Middle frontal gyrus (tissue), 1 donor: ENCODE measurements around the gene OPCML.

Experiments
- DNase-seq: peaks from one replicate; pipeline ENCODE4 v3.0.0-alpha.2; 2015; ENCODE audit warnings: low spot score; ENCODE audit errors: extremely low spot score

Gene OPCML

GRCh38 chr11:133041928-133042882, 490.1 kb downstream of the OPCML start:
- DNase-seq: no peak

DNA sequence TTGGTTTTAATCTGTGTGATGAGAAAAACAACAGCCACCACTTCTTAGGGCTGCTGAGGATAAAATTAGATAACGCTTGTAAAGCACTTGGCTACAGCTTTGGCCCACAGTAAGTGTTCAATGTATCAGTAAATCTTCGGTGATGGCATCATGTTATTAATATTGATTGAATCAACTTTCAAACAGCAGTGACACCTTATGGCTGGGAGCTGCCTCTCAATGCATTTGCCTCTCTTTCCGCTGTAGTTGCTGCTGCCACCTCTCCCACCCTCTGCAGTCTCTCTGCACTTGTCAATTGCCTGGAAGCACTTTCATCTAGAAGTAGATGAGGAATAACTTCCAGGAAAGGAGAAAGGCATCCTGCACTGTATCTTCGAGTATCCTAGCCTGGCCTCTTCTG, 491.1 kb downstream of the OPCML start:
- no peak for DNase-seq

DNA sequence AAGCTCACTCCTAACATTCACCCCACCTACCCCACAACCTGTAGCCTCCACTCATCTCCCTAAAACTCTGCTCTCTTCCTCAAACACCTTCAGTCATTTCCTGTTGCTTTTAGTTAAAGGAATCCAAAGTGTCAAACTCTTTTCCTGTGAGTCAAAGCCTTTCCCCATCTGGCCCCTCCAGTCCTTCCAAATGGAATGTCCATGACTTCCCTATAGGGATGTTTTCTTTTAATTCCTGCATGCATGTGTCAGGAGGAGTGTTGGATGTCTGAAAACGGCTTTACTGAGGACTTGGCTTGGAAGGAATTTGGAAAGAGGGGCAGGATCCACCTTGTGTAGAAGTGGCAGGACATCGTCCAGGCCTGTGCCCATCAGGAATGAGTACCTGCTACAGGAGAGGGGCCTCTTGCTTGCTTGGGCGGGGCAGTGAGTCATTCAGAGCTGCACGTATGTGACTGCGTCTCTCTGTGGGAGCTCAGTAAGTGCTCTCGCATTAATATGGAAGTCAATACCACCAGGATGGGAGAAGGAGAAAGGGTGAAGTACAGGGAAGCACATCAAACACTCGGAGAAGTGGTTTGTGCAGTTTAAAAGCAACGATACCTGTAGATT, 491.9 kb downstream of the OPCML start:
- DNase-seq: no peak

DNA sequence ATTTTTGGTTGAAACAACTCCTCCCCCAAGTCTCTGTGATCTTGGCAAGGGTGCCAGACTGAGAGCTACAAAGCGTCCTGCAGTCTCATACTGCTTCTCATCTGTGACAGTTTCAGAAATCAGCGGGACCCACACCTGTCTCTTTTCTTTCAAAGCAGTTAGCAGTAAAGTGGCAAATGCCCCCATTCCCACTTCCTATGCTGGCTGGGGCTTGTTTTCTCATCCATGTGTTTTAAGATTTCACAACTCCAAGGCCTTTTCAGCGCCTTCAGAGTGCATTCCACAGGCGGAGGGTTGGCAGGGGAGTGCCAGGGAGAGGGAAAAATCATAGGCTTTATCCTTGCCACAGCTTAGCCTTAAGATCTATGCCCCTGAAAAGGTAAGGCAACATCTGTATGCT, 493.5 kb downstream of the OPCML start:
- DNase-seq: no peak

- DNase-seq: no peak
These were observed 497.4 kb downstream of the OPCML start for GRCh38 chr11:133034929-133035328.

DNA sequence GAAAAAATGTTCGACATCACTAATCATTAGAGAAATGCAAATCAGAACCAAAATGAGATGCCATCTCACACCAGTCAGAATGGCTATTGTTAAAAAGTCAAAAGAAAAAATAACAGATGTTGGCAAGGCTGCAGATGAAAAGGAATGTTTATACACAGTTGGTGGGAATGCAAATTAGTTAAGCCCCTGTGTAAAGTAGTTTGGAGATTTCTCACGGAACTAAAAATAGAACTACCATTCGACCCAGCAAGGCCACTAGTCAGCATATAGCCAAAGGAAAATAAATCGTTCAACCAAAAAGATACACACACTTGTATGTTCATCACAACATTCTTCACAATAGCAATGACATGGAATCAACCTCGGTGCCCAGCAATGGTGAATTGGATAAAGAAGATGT, 503.2 kb downstream of the OPCML start:
- DNase-seq: no peak

DNA sequence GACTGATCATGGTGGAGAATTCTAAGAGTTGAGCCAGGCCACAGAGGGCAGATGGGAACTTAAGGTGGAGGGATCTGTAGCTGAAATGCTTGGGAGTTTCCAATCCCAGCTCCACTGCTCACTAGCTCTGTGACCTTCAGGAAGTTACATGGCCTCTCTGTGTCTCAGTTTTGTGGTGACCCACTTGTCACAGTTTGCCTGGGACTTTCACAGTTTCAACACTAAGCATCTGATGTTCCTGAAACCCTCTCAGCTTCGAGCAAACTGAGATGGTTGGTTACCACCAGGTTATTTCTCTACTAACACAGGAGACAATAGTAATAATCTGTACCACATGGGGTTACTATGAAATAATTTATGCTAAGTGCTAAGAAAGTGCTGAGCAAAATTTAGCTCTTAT, 505.3 kb downstream of the OPCML start:
- DNase-seq: no peak

GRCh38 chr11:133024301-133024700, 508.0 kb downstream of the OPCML start:
- no peak for DNase-seq

DNA sequence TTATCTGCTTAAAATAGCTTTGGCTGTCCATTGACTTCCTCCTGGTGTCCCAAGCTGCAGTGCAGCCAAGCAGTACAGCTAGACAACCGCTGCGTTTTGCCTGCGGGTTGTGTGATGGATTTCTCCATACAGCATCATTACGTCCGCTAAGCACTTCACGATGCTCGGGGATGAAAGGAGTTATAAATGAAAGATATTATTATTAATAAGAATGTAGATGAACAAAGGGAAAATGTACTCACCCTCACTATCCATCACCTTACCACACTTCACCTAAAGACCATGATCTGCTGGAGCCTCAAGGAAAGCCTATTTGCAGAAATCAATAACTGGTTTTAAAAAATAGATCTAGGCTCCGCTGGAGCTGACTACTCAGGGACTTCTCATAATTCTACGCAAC, 509.1 kb downstream of the OPCML start:
- no peak for DNase-seq

GRCh38 chr11:133021553-133021952, 510.7 kb downstream of the OPCML start:
- no peak for DNase-seq

DNA sequence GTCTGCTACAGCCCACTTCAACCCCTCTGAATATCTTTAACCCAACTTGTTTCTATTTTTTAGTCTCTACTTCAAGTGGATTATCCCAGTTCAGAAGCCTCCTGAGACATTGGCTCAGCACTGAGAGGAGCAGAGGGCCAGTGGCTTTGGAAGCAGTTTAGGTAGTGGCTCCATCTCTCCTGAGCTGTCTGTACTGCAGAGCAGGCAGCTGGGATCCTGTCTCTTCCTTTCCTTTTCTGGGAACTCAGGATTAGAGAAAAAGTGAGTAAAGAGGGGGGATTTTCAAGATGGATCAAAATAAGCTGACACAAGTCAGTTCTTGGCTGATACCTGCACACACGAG, 512.0 kb downstream of the OPCML start:
- DNase-seq: no peak

GRCh38 chr11:133019545-133020371, 512.5 kb downstream of the OPCML start:
- no peak for DNase-seq

DNA sequence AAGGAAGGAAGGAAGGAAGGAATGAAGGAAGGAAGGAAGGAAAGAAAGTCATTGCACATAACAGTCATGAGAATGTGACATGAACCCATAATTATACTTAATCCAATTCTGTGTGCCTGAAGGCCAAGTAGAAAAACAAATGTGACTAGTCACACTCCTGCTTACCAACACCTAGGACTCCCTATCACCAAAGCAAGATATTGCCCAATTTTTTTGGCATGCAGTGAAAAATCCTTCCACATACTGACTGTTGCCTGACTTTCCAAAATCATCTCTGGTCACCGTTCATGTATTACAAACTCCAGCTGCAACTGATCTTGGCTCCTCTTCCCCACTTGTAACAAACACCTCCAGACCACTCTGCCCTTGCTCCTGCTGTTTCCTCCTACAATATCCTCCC, 516.8 kb downstream of the OPCML start:
- no peak for DNase-seq

GRCh38 chr11:133014337-133014736, 518.0 kb downstream of the OPCML start:
- DNase-seq: no peak

GRCh38 chr11:133012803-133013202, 519.5 kb downstream of the OPCML start:
- DNase-seq: no peak

DNA sequence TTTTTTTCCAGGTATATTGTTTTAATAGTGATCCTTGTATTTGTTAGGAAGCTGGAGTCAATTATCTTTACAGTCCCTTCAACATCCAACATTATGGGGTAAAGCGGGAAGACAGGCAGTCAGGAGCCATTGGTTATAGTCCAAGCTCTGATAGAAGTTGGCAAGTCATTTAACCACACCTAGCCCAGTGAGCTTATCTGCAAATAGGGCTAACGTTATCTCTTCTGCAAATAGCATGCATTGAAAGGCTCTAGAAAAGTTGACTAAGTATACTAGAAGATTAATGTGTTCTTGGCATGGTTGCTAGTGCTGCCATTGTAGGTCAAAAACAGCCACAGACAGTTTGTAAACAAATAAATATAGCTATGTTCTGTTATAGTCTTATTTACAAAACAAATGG, 520.7 kb downstream of the OPCML start:
- no peak for DNase-seq

DNA sequence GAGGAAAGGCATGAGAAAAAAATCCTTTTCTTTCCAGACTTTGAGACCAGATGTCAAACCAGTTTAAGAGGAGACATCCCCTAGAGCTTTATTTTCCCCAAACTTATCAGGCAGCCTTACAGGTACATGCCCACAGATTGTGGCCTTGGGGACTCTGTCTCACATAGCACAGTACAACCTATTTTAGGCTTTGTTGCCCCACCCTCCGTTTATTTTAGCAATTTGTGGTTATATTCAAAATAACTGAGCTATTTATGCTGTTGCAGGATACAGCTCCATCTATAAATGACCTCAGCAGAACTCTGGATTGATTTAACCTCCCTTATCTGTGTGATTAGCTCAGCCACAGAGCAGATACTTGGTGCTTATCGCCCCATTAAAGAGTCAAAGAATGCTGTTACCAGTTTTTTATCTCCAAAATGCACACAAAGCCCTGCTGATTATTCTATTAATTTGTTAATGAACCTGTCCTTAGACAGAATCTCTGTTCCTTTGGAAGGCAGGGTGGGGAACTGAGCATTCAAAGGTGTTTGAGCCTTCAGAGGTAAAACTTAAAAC, 525.2 kb downstream of the OPCML start:
- DNase-seq: no peak

DNA sequence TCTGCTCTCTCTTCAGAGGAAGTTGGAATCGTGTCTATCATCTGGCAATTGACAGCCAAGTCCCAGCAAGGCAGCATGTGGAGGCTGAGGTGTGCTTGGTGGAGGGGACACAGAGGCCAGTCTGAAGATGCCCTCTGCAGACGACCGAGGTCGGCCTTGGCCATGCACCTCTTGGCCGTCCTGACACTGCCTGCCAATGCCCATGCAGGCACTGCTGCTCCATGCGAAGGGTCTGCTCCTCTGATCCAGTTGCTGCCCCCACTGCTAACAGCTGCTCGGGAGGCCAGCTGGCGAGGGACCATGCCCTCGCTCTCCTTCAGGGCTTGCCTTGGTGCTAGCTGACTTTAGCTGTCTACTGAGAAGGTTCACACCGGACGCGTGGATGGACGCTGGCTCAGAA, 527.9 kb downstream of the OPCML start:
- DNase-seq: no peak

- DNase-seq: no peak
These were observed 532.8 kb downstream of the OPCML start for GRCh38 chr11:132999516-132999915.

DNA sequence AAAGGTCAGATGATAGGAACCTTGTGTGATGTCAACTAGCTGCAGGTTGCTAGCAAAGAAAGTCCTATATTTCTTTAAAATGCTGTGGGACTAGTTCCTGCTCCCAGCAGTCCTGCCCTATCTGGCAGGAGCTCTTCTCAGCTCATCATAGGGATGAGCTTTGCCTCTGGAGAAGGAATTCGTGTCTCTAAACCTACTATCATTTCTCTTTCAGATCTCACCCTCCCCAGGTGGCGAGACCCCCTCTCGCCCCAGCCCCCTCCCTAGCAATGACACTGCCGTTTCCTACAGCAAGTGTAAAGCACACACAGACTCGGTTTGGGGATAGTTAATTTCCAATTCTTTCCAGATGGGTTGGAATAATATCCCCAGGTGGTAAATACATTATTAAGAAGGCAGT, 533.3 kb downstream of the OPCML start:
- no peak for DNase-seq

- DNase-seq: no peak
These were observed 534.9 kb downstream of the OPCML start for GRCh38 chr11:132997396-132997795.

DNA sequence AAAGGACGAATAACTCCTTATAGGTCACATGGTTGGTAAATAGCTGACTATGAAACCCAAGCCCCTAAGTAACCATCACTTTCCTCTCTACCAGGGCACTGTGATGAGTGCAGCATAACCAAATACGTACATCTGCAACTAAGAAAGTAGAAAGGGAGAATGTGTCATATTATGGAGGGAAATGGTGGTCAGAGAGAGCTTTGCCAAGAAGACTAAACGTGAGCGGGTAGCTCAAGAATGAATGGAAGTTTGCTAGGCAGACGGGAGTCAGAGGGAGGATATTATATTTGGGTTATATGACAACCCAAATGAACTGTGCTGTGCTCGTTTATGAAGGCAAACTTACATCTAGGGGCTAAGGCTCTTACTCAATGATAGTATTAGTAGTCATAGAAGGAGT, 537.3 kb downstream of the OPCML start:
- no peak for DNase-seq
